PC-9 (cell line): ENCODE results near the gene GPR33.

Source experiments
- CTCF ChIP-seq: fragments of 200-600 bp; sonication (generic); conservative IDR thresholded peaks from 2 replicates; pipeline ENCODE4 v1.6.1; 2017; ENCODE audit warnings: mixed run types, antibody characterized with exemption, mild to moderate bottlenecking, moderate library complexity
- EZH2 ChIP-seq: fragments of 200-600 bp; sonication (generic); IDR thresholded peaks from 2 replicates; pipeline ENCODE4 v1.8.0; 2017; ENCODE audit warnings: antibody characterized with exemption, low read depth

GRCh38 chr14:31508135-31508534 is 20.3 kb upstream of the GPR33 start:
- TF ChIP-seq CTCF (no peak), EZH2 (no peak)
